Type B pancreatic cell (in vitro differentiated cells): ENCODE data around the gene LRRN2. TPM values are rescaled to one million over a fixed set of nuclear protein-coding genes. Genes with fewer than 3 reads are reported as not detected.

Experiments
- DNase-seq: peaks from one replicate; pipeline ENCODE4 v3.0.0; 2021; ENCODE audit warnings: mixed read lengths; ENCODE audit not compliant: unreplicated experiment; ENCODE audit errors: extremely low spot score
- H3K27ac Mint-ChIP-seq: 2 replicates; pipeline ENCODE4 v1.8.0; 2021; ENCODE audit warnings: mild to moderate bottlenecking, mixed read lengths
- H3K27me3 Mint-ChIP-seq: 2 replicates; pipeline ENCODE4 v1.8.0; 2021; ENCODE audit warnings: mixed read lengths
- H3K36me3 Mint-ChIP-seq: 2 replicates; pipeline ENCODE4 v1.8.0; 2021; ENCODE audit warnings: mixed read lengths
- H3K4me1 Mint-ChIP-seq: one replicate; pipeline ENCODE4 v1.8.0; 2021; ENCODE audit warnings: mixed read lengths; ENCODE audit not compliant: unreplicated experiment
- H3K4me3 Mint-ChIP-seq: 2 replicates; pipeline ENCODE4 v1.8.0; 2021; ENCODE audit warnings: mild to moderate bottlenecking, mixed read lengths
- H3K9me3 Mint-ChIP-seq: 2 replicates; pipeline ENCODE4 v1.8.0; 2021; ENCODE audit warnings: mixed read lengths
- total RNA-seq: library from RNA; stranded (reverse); gene quantifications from 2 replicates; pipeline ENCODE4 v1.2.1, GENCODE V29; 2021; ENCODE audit warnings: low replicate concordance
- TF ChIP-seq, protein P1 (sequence below): fragments of 200-600 bp; sonication (generic); conservative IDR thresholded peaks from 2 replicates; pipeline ENCODE4 v1.5.0; 2021; ENCODE audit warnings: antibody characterized with exemption, mild to moderate bottlenecking

Gene LRRN2
- total RNA-seq, 1 donor from 2014 or later = 19.0 TPM

DNA sequence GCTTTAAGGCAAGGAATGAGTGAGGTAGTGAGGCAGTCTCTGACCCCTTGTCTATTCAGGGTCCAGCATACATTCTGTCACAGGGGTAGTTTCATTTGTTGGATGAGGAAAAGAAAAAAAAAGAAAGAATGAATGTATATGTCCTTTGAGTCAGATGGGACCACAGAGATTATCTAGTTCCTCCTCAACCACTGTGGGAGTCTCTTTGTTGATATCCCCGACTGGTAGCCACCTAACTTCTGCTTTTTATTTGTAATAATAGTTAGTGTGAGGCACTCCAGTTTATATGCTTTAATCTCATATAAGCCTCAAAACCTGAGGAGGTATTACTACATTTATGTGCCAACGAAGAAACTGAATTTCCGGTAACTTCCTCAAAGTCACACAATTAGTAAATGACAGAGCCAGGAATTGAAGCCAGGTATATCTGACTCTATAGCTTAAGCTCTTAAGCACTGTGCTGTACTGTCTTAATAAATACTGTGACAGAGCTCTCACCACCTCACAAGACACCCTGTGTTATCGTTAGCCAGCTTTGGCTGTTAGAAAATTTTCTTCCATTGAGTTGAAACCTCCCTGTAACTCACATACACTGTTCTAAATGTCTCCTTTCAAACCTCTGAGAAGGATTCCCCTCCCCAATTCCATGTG lies 87.1 kb downstream of the LRRN2 start:
- DNase-seq = no peak
- no peaks in the 10 kb centered on the region for H3K36me3 Mint-ChIP-seq
- peaks cover 11% of the 10 kb centered on the region for H3K4me1 Mint-ChIP-seq
- H3K9me3 Mint-ChIP-seq = no peaks in the 10 kb centered on the region
- H3K4me3 Mint-ChIP-seq = no peak overlapping the region
- peaks cover 9% of the 10 kb centered on the region for H3K27me3 Mint-ChIP-seq
- TF ChIP-seq, protein P1, sequence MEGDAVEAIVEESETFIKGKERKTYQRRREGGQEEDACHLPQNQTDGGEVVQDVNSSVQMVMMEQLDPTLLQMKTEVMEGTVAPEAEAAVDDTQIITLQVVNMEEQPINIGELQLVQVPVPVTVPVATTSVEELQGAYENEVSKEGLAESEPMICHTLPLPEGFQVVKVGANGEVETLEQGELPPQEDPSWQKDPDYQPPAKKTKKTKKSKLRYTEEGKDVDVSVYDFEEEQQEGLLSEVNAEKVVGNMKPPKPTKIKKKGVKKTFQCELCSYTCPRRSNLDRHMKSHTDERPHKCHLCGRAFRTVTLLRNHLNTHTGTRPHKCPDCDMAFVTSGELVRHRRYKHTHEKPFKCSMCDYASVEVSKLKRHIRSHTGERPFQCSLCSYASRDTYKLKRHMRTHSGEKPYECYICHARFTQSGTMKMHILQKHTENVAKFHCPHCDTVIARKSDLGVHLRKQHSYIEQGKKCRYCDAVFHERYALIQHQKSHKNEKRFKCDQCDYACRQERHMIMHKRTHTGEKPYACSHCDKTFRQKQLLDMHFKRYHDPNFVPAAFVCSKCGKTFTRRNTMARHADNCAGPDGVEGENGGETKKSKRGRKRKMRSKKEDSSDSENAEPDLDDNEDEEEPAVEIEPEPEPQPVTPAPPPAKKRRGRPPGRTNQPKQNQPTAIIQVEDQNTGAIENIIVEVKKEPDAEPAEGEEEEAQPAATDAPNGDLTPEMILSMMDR = no peak
- H3K27ac Mint-ChIP-seq = no peak overlapping the region

DNA sequence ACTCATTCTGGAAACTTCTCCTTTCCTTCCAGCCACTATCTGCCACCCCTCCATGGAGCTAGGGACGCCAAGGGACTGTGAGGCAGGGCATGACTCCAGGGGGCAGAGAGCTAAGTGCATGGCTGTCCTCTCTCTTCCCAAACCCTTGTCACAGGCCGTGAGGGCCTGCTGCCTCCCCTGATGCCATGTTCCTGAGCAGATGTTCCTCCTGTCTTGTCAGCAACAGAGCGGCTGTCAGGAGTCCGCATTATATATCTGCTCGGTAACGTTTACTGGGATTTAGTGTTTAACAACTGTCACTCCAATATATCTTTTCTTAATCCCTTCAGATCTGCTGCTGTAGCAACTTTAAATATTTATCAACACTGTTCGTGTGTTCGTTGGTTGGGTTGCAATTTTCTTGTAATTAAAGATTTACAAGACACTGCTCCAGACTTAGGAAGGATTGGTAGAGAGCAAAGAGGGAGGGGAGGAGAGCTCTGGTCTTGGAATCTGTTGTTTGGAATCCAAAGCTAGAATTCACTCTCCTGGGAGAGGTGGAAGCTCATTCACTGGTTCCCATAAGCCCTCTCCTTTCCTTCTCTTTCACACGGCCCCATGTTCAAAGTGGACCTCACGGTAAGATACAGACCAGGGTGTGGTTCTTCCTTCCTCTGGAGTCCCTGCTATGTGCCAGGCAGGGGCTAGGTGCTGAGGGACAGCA lies 93.1 kb downstream of the LRRN2 start:
- H3K4me3 Mint-ChIP-seq = no peak overlapping the region
- TF ChIP-seq, protein P1 = no peak
- no peaks in the 10 kb centered on the region for H3K36me3 Mint-ChIP-seq
- H3K4me1 Mint-ChIP-seq = no peaks in the 10 kb centered on the region
- peaks cover 5% of the 10 kb centered on the region for H3K27me3 Mint-ChIP-seq
- no peaks in the 10 kb centered on the region for H3K9me3 Mint-ChIP-seq
- DNase-seq = no peak
- H3K27ac Mint-ChIP-seq = no peak overlapping the region

DNA sequence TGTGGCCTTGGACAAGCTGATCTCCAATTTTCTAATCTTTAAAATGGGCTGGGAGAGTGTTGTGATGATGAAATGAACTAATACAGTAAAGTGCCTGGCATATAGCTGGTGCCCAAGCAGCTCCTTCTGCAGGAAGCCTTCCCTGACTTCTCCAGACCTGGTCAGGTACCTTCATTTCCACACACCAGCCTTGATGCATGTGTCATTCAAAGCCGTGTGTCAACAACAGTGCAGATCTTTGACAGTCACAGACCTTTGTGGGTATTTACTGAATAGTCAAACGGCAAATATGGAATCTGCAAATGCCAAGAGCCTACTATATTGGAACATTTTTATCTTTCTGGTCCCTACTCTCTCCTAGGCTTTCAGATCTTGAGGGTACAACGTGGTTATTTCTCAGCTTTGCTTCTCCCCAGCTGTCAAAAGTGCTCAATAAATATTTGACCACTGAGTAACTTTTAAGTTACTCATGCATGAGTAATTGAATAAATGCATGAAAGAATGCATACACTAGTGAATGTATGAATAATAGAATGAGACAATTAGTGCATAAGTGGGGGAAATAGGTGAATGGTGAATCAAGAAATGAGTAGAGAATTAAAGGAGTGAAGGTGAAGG lies 94.0 kb downstream of the LRRN2 start:
- TF ChIP-seq, protein P1 = no peak
- no peak overlapping the region for H3K27ac Mint-ChIP-seq
- no peaks in the 10 kb centered on the region for H3K4me1 Mint-ChIP-seq
- no peak overlapping the region for H3K4me3 Mint-ChIP-seq
- no peaks in the 10 kb centered on the region for H3K36me3 Mint-ChIP-seq
- DNase-seq = no peak
- peaks cover 5% of the 10 kb centered on the region for H3K27me3 Mint-ChIP-seq
- H3K9me3 Mint-ChIP-seq = no peaks in the 10 kb centered on the region

DNA sequence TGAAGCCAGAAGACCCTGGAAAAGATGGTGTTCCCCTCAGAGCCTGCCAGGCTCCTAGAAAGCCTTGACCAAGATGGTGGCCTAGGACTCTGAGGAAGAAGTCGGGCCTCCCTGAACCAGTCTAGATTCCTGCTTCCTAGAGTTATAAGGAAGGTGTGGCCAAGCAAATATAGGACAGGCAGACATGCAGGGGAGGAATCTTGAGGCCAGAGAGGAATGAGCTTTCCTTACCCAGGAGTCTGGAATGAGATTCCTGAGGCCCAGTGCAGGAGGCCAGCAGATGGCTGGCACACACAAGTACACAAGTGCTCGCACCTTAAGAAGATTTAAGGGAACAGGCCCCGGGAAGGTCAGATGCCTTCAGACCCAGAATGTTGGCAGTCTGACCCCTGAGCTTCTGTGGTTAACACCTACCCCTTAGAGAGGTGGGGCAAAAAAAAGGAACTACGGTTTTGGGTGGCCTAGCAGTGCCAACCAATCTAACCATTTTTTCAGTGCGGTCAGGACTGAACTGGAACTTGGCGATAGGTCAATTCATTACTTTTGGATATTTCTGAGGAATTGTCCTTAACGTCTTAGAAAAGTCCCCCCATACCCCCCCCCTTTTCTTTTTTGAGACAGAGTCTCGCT lies 96.0 kb downstream of the LRRN2 start:
- no peak overlapping the region for H3K4me3 Mint-ChIP-seq
- H3K4me1 Mint-ChIP-seq = no peaks in the 10 kb centered on the region
- TF ChIP-seq, protein P1 = no peak
- H3K27ac Mint-ChIP-seq = no peak overlapping the region
- no peaks in the 10 kb centered on the region for H3K9me3 Mint-ChIP-seq
- H3K36me3 Mint-ChIP-seq = no peaks in the 10 kb centered on the region
- DNase-seq = no peak
- H3K27me3 Mint-ChIP-seq = peaks cover 5% of the 10 kb centered on the region

DNA sequence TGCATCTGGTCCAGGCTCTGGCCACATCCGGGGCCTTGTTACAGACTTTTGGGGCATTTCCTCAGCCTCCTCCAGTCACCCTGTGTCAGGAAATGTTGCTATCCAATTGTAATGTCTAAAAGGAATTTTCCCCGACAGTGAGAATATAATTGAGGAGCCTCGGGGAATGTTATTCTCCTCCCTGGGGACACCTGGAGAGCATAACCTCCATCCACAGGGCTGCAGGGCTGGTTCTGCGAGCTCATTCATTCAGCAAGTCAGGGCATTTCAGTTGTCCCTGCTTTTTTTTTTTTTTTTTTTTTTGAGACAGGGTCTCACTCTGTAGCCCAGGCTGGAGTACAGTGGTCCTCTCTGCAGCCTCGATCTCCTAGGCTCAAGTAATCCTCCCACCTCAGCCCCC lies 96.7 kb downstream of the LRRN2 start:
- no peaks in the 10 kb centered on the region for H3K4me1 Mint-ChIP-seq
- no peak overlapping the region for H3K4me3 Mint-ChIP-seq
- peaks cover 5% of the 10 kb centered on the region for H3K27me3 Mint-ChIP-seq
- no peaks in the 10 kb centered on the region for H3K36me3 Mint-ChIP-seq
- DNase-seq = no peak
- H3K27ac Mint-ChIP-seq = no peak overlapping the region
- TF ChIP-seq, protein P1 = no peak
- H3K9me3 Mint-ChIP-seq = no peaks in the 10 kb centered on the region
